ENCODE data around the gene CAMK2D. TPM values are rescaled to one million over a fixed set of nuclear protein-coding genes. Genes with fewer than 3 reads are reported as not detected.

The CAMK2D gene
- total RNA-seq, 2 donors from 2014 or later: 132 to 187 TPM

DNA sequence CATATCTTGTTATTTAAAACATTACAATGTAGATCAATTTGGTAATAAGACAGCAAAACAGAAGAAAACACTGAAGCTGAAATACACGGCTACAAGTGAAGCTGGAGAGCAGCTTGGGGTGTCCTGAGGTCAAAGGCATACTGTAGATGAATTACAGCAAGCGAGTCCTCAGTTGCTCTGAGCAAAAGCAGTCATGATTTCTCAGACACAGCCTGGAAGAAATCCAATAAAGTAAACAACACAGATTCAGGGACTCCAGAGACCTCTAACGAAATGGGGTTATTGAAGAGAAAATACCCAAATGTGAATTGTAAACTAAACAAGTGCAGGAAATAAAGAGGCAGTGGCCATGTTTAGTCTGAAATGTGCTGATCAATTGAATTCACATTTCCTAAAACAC, 324.4 kb downstream of the CAMK2D start:
- H3K36me3 ChIP-seq: no peaks in the 10 kb centered on the region
- no peaks in the 10 kb centered on the region for H3K27me3 ChIP-seq
- DNase-seq (ENCODE audit: low spot score): no peak
- peaks cover 0 to 18% of the 10 kb centered on the region in 2 donors for H3K4me1 ChIP-seq
- no peaks in the 10 kb centered on the region for H3K9me3 ChIP-seq
- H3K4me3 ChIP-seq: no peak overlapping the region
- peak overlapping the region; percentile 37 to 62 for H3K27ac ChIP-seq
- TF ChIP-seq, protein P1, sequence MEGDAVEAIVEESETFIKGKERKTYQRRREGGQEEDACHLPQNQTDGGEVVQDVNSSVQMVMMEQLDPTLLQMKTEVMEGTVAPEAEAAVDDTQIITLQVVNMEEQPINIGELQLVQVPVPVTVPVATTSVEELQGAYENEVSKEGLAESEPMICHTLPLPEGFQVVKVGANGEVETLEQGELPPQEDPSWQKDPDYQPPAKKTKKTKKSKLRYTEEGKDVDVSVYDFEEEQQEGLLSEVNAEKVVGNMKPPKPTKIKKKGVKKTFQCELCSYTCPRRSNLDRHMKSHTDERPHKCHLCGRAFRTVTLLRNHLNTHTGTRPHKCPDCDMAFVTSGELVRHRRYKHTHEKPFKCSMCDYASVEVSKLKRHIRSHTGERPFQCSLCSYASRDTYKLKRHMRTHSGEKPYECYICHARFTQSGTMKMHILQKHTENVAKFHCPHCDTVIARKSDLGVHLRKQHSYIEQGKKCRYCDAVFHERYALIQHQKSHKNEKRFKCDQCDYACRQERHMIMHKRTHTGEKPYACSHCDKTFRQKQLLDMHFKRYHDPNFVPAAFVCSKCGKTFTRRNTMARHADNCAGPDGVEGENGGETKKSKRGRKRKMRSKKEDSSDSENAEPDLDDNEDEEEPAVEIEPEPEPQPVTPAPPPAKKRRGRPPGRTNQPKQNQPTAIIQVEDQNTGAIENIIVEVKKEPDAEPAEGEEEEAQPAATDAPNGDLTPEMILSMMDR (IDR thresholded peaks at IDR 0.05): no peak

DNA sequence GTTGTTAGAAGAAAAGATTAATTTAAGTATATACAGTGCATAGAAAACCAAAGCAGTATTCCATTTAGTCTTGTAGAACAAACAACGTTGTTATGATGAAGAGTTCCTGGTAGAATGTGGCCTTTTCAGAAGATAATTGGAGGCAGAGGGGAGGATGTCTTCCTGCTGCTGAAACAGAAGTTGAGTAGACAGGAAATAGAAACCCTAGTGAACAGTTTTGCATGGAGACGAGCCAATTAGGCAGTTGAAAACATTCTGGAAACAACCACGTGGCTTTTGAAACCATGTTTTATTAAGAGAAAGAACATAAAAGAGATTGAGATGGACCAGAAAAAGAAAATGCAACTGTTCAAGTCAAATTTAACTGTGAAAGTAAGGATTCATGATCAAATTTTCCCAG, 325.2 kb downstream of the CAMK2D start:
- DNase-seq (ENCODE audit: low spot score): no peak

DNA sequence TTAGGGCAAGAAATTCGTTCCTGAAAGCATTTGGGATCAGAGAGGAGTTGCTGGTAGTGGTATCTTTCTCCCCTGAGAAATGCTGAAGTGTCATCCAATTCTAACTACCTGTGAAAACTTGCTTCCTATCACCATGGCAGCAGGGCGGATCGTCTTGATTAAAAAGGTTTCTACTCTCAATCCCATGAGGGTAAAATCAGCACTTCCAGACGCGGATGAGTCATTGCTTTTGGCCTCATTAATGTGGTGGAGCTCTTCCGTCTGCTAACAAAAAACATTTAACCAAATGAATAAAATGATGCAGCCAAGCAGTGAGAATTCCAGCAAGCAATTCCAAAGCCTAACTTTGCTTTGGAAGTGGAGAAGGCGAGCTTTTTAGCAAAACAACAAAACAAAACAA, 325.6 kb downstream of the CAMK2D start:
- Histone ChIP-seq H3K36me3 (no peaks in the 10 kb centered on the region), H3K27ac (peak overlapping the region; percentile 37 to 62), H3K4me1 (peaks cover 0 to 18% of the 10 kb centered on the region in 2 donors), H3K27me3 (no peaks in the 10 kb centered on the region), H3K9me3 (no peaks in the 10 kb centered on the region), H3K4me3 (no peak overlapping the region)
- peak; percentile 83 for DNase-seq (ENCODE audit: low spot score)
- TF ChIP-seq, protein P1 (IDR thresholded peaks at IDR 0.05): no peak

More for the DNA sequence above, 325.2 kb downstream of the CAMK2D start:
- Histone ChIP-seq H3K4me1 (peaks cover 0 to 18% of the 10 kb centered on the region in 2 donors), H3K36me3 (no peaks in the 10 kb centered on the region), H3K27me3 (no peaks in the 10 kb centered on the region), H3K9me3 (no peaks in the 10 kb centered on the region), H3K4me3 (no peak overlapping the region), H3K27ac (peak overlapping the region; percentile 37 to 62)
- TF ChIP-seq, protein P1 (IDR thresholded peaks at IDR 0.05): no peak

DNA sequence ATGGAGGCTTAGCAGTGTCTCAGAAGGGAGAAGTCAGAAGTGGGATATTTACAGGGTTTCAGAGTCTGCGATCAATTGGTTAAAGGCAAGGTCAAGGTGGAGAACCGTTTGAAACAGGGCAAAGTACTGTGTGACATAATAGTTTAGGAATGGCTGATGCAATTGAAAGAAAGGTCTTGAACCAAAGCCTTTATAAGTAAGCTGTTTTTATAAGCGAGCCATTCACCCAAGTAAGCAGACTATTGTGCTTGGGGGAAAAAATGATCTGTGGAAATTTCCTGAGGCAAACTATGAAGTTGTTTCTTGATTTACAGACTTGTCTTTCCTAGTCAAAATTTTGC, 327.3 kb downstream of the CAMK2D start:
- H3K4me1 ChIP-seq: peaks cover 0 to 18% of the 10 kb centered on the region in 2 donors
- no peaks in the 10 kb centered on the region for H3K36me3 ChIP-seq
- no peak overlapping the region for H3K4me3 ChIP-seq
- H3K9me3 ChIP-seq: no peaks in the 10 kb centered on the region
- TF ChIP-seq, protein P1 (IDR thresholded peaks at IDR 0.05): no peak
- no peaks in the 10 kb centered on the region for H3K27me3 ChIP-seq
- DNase-seq (ENCODE audit: low spot score): no peak
- H3K27ac ChIP-seq: peak overlapping the region in 1 of 2 donors; percentile 9

DNA sequence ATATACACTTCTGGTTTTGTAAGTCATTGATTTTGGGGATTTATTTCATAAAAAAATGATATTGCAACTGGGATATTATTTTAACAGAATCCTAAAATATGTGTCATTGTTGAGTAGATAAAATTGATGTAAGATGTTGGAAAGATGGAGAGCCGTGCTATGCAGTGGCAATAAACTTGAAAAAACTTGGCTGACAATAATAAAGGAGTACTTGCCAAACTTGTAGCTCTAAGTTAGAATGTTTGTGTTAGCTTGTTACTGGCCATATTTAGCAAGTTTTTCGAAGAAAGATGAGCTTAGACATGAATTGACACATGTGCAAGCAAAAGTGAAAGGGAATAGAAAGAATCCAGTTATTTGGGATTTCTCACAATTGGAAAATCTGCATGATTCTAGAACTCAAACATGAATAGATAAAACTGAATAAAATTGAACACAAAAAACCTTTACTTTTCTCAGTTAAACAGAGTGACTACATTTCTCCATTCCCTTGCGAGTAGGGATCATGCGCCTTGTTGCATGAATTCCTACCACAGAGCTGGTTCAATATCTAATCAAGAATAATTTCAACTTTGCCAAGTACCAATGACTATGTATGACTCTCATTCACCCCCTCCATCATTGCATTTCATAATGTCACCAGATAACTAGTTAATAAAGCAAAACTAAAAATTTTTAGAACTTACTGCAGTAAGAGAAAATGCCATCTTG, 327.8 kb downstream of the CAMK2D start:
- no peaks in the 10 kb centered on the region for H3K9me3 ChIP-seq
- peak overlapping the region in 1 of 2 donors; percentile 9 for H3K27ac ChIP-seq
- TF ChIP-seq, protein P1 (IDR thresholded peaks at IDR 0.05): no peak
- H3K4me3 ChIP-seq: no peak overlapping the region
- no peaks in the 10 kb centered on the region for H3K36me3 ChIP-seq
- H3K27me3 ChIP-seq: no peaks in the 10 kb centered on the region
- DNase-seq (ENCODE audit: low spot score): no peak
- H3K4me1 ChIP-seq: peaks cover 0 to 18% of the 10 kb centered on the region in 2 donors

DNA sequence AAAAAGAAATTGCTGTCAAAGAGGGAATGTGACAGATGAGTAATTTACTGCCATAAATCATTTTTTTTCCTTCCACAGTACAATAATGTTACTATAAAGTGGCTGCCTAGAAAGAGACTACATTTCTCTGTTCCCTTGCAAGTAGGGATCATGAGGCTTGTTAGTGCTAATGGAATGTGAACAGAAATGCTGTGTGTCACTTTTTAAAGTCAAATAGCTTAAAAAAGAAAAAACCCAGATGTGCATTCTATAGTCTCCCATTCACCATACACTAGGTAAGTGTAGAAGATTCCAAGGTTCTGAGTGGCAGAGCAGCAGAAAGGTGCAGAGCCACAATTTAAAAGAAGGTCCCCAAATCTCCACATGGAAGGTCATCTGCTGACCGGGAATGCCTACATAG, 328.4 kb downstream of the CAMK2D start:
- DNase-seq (ENCODE audit: low spot score): no peak
- Histone ChIP-seq H3K36me3 (no peaks in the 10 kb centered on the region), H3K4me1 (peaks cover 0 to 18% of the 10 kb centered on the region in 2 donors), H3K27me3 (no peaks in the 10 kb centered on the region), H3K9me3 (no peaks in the 10 kb centered on the region), H3K27ac (peak overlapping the region in 1 of 2 donors; percentile 9), H3K4me3 (no peak overlapping the region)
- TF ChIP-seq, protein P1 (IDR thresholded peaks at IDR 0.05): no peak
